GM19395 (cell line): ENCODE measurements around the gene GABRG2.
"Not testable (repeated sequence)": the region's sequence is repeated elsewhere in the genome, so short reads cannot be mapped to it uniquely, and the experiment has no call there.

Experiments
- ATAC-seq: cut with Tn5 transposase; IDR thresholded peaks from one replicate; pipeline ENCODE4 v1.9.1; 2021; ENCODE audit warnings: mild to moderate bottlenecking, moderate library complexity; ENCODE audit not compliant: unreplicated experiment

Gene GABRG2

DNA sequence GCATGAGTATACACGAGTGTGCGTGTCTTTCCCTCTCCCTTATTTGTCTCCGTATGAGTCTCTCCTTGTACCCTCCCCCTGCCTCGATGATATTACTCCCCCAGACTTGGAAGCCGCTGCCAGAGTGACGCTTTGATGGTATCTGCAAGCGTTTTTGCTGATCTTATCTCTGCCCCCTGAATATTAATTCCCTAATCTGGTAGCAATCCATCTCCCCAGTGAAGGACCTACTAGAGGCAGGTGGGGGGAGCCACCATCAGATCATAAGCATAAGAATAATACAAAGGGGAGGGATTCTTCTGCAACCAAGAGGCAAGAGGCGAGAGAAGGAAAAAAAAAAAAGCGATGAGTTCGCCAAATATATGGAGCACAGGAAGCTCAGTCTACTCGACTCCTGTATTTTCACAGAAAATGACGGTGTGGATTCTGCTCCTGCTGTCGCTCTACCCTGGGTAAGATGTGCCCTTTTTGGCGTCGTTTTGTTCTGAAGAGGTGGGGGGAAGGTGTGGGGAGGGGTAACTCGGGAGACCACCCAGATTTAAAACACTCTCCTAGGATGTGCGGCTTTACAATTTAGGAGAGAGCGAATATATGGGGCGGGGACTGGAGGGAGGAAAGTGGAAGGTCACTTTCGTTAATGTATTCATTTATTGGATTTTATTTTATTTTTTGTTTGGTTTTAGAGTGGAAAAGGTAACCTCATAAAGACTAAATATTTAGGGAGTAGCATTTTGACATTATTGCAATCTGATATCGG, at the start of gene GABRG2:
Gene GABRG2 (plus strand): TSS at position 119 of the 757 bp plus-strand sequence. CDS start 227 bp downstream, at position 346.
- no peak for ATAC-seq

DNA sequence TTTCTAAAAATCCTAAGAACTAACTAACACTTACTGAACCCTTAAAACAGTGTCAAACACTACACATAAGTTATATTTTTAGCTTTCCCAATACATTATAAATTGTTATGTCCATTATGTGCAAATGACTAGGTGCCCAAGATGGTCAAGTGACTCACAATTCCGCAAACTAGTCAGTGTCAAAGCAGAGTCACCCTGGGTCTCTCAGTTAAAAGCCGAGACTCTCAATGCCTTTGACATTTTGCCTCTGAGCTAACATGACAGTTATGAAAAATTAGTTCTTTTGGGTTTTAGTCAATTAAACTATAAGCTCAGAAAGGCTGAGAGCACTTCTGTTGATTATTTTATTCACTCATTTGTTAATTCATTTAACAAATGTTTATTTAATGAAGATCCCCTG, 42.3 kb upstream of the GABRG2 start:
- no peak for ATAC-seq

DNA sequence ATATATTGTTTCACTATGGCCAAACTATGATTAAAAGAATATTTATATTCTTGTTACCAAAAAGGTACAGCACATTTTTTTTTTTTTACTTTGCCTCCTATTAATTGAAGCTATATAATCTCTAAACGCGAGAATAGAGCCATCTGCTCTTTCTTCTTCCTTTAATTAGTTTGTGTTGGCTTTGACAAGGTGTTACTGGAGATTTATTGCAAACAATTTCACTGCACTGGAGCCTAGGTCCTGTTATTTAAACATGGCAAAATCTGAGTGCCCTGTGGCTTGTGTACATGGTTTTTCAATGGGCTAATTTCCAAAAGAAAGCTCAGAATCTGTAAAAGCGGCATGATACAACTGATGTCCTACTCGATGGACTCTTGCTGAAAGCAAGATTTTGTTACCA, 40.8 kb upstream of the GABRG2 start:
- ATAC-seq = no peak

DNA sequence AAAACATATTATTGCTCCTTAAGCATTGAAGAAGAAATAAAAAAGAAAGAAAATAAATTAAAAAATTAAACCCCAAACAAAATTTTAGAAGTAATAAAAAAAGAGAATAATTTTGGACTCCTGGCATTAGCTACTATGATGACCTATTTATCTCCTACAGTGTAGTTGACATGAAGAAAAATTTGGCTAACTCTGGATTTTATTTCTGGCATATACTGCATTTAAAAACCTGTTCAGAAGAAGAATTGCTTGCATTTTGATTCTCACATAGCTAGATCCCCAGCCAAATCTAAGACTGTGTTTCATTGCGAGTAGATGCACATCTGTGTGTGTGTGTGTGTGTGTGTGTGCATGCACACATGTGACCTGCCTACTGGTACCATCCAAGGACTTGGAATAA, 30.1 kb upstream of the GABRG2 start:
- no peak for ATAC-seq

DNA sequence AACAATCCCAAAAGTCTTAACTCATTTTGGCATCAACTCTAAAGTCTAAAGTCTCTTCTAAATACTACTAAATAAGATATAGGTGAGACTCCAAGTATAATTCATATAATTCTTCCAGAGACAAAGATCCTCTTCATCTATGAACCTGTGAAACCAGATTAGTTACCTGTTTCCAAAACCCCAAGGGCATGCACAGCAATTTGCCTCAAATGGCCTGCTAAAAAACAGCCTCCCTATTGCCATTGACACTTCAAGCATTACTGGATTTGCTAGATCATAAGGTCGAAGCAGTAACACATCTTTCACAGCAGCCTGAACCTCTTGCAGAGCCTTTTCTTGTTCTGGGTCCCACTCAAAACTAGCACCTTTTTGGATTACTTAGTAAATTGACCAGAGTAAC, 20.3 kb upstream of the GABRG2 start:
- no peak for ATAC-seq

DNA sequence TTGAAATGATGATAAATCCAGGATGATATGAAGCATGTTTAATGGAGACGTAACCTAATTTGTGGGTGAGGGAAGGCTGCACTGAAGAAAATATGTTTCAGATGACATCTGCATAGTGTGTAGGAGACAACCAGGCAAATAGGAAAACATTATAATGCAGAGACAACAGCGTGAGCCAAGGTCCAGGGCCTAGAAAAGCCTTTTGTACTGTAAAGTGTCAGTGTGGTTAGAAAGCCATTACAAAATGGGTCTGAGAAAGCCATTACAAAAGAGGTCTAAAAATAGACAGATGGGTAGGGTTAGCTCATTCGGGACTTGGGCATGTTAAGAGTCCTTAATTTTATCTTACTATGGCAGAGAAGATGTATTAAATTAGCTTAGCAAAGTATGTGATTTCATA, 14.9 kb upstream of the GABRG2 start:
- no peak for ATAC-seq

DNA sequence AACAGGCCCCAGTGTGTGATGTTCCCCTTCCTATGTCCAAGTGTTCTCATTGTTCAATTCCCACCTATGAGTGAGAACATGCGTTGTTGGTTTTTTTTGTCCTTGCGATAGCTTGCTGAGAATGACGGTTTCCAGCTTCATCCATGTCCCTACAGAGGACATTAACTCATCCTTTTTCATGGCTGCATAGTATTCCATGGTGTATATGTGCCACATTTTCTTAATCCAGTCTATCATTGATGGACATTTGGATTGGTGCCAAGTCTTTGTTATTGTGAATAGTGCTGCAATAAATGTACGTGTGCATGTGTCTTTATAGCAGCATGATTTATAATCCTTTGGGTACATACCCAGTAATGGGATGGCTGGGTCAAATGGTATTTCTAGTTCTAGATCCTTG, 12.5 kb upstream of the GABRG2 start:
- ATAC-seq = not testable (repeated sequence)

DNA sequence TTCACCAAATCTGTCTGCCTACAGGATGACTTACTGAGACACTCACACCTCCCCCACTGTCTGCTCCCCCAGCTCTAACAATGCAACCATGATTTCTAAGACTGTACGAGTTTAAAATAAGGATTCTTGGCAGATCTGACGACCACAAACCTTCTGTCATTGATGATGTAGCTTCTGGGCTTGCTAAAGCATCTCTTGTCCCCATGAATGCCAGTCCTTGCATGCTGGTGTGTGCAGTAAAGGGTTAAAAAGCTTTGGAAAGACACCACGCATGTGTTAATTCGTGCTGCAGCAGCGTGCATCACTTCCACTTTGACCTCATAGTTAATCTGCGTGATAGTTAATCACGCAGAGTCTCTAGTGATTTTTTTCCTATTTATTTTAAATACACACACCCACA, 411 bp upstream of the GABRG2 start:
- ATAC-seq = no peak

DNA sequence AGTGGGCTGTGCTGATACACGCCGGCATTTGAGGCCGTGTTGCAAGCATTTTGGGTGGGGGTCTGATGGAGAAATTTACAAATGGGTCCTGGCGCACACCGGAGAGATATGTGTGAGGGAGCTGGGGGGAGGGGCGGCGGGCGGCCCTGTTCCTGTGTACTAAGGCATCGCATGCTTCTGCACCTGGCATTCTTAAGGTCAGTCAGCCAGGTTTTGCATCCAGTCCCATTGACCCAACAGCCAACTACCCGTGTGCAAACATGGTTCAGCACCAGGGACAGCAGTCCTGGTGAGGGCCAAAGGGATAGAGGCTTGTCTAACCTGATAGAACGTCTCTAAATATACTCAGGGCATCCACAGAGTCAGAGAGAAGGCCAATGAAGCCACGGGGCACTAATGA, 839 bp downstream of the GABRG2 start:
- no peak for ATAC-seq

DNA sequence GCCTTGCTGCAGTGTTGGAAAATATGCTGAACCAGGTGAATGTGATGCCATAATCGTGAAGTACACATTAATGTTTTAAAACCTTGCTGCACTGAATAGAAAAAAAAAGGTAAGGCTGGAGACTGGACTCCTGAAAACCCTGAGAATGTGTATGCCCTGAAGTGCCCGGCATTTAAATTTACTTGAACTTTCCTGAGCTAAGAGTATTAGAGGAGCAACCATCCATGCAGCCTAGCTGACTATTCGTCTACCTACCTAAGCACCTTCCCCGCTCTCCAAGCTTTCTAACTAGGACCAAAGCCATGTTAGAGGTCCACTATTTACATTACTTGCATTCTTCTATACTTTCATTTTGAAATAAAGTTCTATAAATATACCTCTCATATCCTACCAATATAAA, 1.4 kb downstream of the GABRG2 start:
- no peak for ATAC-seq

DNA sequence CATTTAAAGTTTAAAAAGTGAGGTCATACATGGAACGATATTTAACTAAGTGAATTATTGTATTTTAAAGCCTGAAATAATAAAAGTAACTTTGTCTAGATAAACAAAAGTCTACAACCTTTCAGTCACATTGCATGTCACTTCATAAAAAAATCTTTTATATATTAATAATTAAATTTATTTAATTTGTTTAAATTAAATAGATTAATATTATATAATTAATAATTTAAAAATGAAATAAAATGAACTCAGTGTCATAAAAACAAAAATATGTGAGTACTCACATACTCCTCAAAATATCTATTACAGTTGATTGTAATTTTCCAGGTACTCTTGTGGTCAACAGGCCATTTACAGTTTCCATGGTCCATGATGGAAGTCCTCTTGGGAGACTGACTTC, 11.2 kb downstream of the GABRG2 start:
- no peak for ATAC-seq

DNA sequence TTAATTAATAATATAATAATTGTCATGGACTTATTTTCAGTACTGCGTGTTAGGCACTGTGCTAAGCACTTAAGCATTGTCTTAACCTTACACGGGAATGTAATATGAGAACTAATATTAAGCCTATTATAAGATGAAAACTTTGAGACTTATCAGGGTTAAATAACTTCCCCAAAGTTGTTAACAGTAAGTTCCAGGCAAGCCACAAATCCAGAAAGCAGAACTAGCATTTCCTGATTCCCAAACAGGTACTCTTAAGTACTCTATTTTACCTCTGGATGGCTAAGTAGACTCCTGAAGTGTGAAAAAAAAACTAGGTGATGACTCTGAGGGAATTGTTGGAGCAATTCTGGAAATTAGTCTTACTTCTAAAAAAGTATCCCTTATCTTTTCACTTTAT, 23.8 kb downstream of the GABRG2 start:
- ATAC-seq = no peak

DNA sequence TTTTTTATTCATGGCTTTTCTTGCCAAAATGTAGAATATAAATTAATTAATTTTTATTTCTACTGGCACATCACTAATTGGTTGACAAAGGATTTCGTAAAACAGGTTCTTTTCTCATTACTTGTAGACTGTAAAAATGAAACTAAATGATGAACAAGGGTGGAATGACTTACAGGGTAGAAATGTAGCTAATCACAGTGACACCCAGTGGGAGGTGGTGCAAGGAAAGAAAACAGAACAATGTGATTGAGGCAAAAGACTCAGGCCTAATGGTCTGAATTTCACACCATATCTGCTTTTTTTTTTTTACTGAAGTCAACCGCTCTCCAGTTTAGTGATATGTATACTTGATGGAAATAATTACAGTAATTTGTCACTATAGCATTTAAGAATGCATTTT, 28.9 kb downstream of the GABRG2 start:
- ATAC-seq = no peak

DNA sequence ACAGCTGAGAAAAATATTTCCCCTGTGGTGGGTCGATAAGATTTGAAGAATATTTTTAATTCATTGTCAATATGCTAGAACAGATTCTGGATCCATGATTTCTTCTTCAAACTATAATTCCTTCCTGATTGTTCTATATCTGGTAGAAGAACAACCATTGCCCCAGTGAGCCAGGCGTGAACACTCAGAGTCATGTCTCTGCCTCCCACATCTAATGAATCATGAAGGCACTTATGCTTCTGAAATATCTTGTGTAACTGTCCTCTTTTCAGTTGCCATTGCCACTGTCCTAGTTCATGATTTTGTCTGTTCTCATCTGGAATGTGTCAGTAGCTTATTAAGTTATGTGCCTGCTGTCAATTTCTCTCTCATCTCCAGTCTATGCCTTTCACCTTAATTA, 40.0 kb downstream of the GABRG2 start:
- ATAC-seq = no peak

DNA sequence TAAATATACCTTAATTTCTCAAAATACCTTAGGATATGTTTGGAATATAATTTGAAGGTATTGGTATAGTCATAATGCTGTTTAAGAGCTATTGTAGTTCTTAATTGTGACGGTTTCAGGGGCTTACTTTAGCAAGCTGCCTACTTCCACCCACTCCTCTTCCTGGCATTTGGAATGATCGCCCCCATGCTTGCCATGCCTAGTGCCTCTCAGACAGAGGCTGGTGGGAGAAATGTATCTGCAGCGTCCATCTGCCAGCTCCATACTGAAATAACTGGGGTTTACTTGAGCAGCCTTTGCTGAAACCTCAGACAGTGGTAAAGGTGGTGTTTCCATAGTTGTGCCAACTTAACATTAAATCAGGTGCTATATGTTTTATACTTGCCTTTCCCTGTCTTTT, 52.2 kb downstream of the GABRG2 start:
- no peak for ATAC-seq

DNA sequence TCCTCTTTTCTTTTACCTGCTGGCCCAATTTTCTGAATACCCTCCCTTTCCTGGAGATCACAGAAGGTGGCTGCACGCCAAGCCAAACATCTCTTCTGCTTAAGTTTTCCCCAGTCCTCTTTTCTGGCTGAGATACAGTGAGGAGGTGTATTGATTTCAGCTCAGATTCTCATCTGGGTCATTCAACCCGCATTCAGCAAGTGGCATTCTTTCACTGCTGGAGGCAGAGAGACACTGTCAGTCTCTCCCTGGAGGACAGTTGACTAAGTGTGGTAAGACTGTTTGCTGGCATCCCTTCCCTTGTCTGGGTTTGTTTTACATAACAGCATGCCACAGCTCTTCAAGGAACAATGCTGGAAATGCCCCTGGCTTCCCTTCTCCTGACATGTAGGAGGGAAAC, 60.5 kb downstream of the GABRG2 start:
- no peak for ATAC-seq

DNA sequence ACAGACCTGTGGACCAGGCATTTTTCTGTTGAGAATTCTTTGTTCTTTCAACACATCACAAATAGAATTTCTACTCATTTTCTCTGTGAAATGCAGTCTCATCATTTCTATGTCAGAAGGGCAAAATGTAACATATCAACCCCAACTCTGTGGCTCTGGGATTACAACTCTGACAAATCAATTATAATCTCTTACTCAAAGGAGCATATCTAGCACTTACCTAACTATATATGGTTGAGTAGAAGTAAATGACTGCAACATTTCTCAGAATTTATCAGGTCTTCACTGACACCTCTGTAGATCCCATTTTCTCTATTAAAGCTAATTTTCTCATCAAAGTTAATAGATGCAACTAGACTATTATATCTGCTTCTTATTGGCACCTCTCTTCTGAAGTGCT, 64.8 kb downstream of the GABRG2 start:
- no peak for ATAC-seq

DNA sequence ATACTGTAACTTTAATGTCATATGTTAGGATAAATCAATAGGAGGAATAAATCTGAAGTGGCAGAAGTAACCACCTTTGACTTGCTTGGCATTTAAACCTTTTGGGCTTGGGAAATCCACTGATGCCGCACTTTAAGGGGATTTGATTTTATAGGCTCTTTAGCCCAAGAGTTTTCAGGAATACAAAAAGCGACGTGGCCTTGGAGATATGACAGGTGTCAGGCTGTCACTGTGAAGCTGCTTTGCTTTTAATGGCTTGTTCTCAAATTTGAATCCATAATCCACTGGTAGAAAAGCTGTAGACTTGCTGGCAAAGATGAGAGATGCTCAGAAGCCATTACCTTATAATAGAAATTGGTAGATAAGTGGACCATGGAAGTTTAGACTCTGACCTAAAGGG, 71.6 kb downstream of the GABRG2 start:
- no peak for ATAC-seq

DNA sequence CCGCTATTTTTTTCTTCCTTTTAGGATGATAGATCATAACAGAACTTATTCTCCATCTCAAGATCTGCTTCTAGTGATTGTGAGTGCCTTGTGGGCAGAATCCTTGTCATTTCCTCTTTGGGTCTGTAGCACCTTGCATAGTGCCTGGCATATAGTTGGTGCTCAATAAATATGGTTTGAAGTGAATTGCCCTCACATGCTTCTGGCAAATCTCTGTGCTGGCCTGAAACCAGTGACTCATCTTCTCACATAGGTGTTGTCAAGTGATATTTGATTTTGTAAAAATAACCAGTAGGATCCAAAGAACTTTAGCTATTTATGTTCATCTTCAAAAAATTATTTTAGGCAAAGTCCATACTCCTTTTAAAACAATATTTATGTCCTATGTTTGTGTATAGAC, 86.7 kb downstream of the GABRG2 start:
- no peak for ATAC-seq

DNA sequence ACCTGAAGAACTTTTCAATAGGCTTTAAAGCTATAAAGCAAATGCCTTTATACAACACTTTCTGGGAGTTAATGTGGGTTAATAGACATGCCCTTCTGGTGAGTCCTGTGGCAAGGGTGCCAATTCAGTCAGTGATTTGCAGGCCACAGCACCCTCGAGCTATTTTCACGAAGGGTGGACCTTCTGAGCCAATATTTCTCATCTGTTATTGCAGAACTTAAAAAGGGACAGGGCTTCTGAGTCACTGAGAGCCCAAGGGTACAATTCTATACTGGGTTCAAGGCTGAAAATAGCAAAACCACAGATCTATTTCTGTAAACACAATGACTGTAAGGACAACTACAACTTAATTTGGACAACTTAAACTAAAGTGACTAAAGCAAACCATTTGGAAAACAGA, 92.8 kb downstream of the GABRG2 start:
- no peak for ATAC-seq

DNA sequence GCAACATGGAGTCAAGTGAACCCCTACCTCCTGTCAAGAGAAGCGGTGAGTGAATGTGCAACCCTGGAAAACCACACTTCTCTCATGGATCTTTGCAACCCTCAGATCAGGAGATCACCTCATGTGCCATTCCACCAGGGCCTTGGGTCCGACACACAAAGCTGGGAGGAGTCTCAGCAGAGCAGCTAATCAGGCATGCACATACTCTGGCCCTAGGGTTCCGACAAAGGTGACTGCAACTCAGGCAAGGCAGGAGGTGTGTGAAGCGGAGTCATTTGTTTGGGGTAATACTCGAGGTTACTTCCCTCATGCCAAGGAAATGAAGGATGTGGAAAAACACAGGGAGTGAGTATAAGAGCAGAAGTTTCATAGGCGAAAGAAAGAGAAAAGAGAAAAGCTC, 96.1 kb downstream of the GABRG2 start:
- no peak for ATAC-seq

DNA sequence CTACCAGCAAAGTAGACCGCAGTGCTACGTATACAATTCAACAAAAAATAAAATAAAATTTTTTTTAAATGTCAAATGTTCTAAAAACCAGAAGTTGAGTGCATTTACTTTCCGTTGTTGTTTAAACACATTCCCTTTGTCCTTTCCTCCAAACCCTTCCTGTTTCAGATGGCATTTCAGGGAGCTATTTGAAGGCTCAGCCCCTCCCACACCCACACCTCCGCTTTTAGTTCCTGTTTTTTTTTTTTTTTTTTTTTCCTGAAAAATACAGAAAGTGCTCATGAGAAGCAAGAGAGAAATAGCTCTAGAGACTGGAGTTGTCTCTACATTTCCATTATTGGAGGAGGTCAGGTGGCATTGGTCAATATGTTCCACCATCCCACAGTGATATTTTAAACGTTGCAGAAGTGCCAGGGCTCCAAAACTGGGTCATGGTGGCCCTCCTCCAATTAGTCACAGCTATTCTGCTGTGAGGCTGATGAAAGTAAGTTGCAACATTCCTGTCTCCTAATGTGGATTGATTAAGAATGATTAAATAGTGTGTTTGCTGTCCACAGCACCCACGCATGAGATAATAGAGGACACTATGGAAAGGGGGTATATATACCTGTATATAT, 106.9 kb downstream of the GABRG2 start:
- ATAC-seq = no peak

DNA sequence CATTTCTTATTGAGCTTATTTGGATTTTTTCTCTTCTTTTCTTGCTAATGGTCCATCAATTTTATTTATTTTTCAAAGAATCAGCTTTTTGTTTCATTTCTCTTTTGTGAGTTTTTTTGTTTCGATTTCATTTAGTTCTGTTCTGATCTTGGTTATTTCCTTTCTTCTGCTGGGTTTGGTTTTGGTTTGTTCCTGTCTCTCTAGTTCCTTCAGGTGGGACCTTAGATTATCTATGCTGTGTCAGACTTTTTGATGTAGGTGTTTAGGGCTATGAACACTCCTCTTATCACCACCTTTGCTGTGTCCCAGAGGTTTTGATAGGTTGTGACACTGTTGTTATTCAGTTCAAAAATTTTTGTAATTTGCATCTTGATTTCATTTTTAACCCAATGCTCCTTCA, 119.8 kb downstream of the GABRG2 start:
- no peak for ATAC-seq
